ENCODE measurements around the gene GAS7. TPM values are rescaled to one million over a fixed set of nuclear protein-coding genes. Genes with fewer than 3 reads are reported as not detected.

GAS7 gene
- total RNA-seq, 2 donors from 2014 or later = 69.0 to 70.8 TPM

GRCh38 chr17:10171581-10171981 lies 26.8 kb downstream of the GAS7 start:
- Histone ChIP-seq H3K4me3 (no peak overlapping the region), H3K27me3 (replicated peaks; ENCODE audit: insufficient read depth) (no peaks in the 10 kb centered on the region), H3K27ac (no peak overlapping the region), H3K4me1 (ENCODE audit: control insufficient read depth in 1 of 2, low read depth in 2 of 2) (no peaks in the 10 kb centered on the region), H3K36me3 (no peaks in the 10 kb centered on the region), H3K9me3 (no peaks in the 10 kb centered on the region)
- ATAC-seq (ENCODE audit: insufficient number of reproducible peaks, low FRiP score, low read depth) (no peak), DNase-seq (ENCODE audit: low spot score) (no peak)
- TF ChIP-seq CTCF (IDR thresholded peaks at IDR 0.05) = no peak

GRCh38 chr17:10171122-10171571 lies 27.3 kb downstream of the GAS7 start:
- Histone ChIP-seq H3K36me3 (no peaks in the 10 kb centered on the region), H3K27me3 (replicated peaks; ENCODE audit: insufficient read depth) (no peaks in the 10 kb centered on the region), H3K4me1 (ENCODE audit: control insufficient read depth in 1 of 2, low read depth in 2 of 2) (no peaks in the 10 kb centered on the region), H3K27ac (no peak overlapping the region), H3K4me3 (peak overlapping the region; percentile 6), H3K9me3 (no peaks in the 10 kb centered on the region)
- no peak for TF ChIP-seq CTCF (IDR thresholded peaks at IDR 0.05)
- no peak for ATAC-seq (ENCODE audit: insufficient number of reproducible peaks, low FRiP score, low read depth)
- DNase-seq (ENCODE audit: low spot score) = no peak

GRCh38 chr17:10170233-10170632 lies 28.2 kb downstream of the GAS7 start:
- TF ChIP-seq CTCF (IDR thresholded peaks at IDR 0.05) = no peak
- no peak for DNase-seq (ENCODE audit: low spot score)

GRCh38 chr17:10169290-10169689 lies 29.1 kb downstream of the GAS7 start:
- no peak for ATAC-seq (ENCODE audit: insufficient number of reproducible peaks, low FRiP score, low read depth)
- DNase-seq (ENCODE audit: low spot score) = no peak
- Histone ChIP-seq H3K27ac (no peak overlapping the region), H3K4me3 (no peak overlapping the region), H3K4me1 (ENCODE audit: control insufficient read depth in 1 of 2, low read depth in 2 of 2) (no peaks in the 10 kb centered on the region), H3K36me3 (no peaks in the 10 kb centered on the region), H3K27me3 (replicated peaks; ENCODE audit: insufficient read depth) (no peaks in the 10 kb centered on the region), H3K9me3 (no peaks in the 10 kb centered on the region)
- TF ChIP-seq CTCF (IDR thresholded peaks at IDR 0.05) = no peak

More at GRCh38 chr17:10170233-10170632, 28.2 kb downstream of the GAS7 start:
- Histone ChIP-seq H3K4me1 (ENCODE audit: control insufficient read depth in 1 of 2, low read depth in 2 of 2) (no peaks in the 10 kb centered on the region), H3K4me3 (no peak overlapping the region), H3K9me3 (no peaks in the 10 kb centered on the region), H3K27ac (no peak overlapping the region), H3K36me3 (no peaks in the 10 kb centered on the region), H3K27me3 (replicated peaks; ENCODE audit: insufficient read depth) (no peaks in the 10 kb centered on the region)
- no peak for ATAC-seq (ENCODE audit: insufficient number of reproducible peaks, low FRiP score, low read depth)

GRCh38 chr17:10166176-10166935 lies 32.0 kb downstream of the GAS7 start:
- no peaks in the 10 kb centered on the region for H3K4me1 ChIP-seq (ENCODE audit: control insufficient read depth in 1 of 2, low read depth in 2 of 2)
- no peak overlapping the region for H3K4me3 ChIP-seq
- DNase-seq (ENCODE audit: low spot score) = no peak
- ATAC-seq (ENCODE audit: insufficient number of reproducible peaks, low FRiP score, low read depth) = no peak
- H3K9me3 ChIP-seq = no peaks in the 10 kb centered on the region
- no peak for TF ChIP-seq CTCF (IDR thresholded peaks at IDR 0.05)
- H3K36me3 ChIP-seq = no peaks in the 10 kb centered on the region
- no peaks in the 10 kb centered on the region for H3K27me3 ChIP-seq (replicated peaks; ENCODE audit: insufficient read depth)
- no peak overlapping the region for H3K27ac ChIP-seq

Measured in thoracic aorta (tissue), 2 donors.